ENCODE results near the gene LHCGR.

LHCGR gene

GRCh38 chr2:48755473-48755872, at the start of gene LHCGR:
TSS of gene LHCGR (minus strand) at chr2:48755724. CDS start at chr2:48755671, 53 bp downstream.
- Histone ChIP-seq H3K27ac (ENCODE audit: low read depth, low read length) (no peak within 1 kb of the TSS), H3K79me2 (ENCODE audit: insufficient read depth, low read length) (no peaks in the 10 kb centered on the region), H3K9ac (ENCODE audit: low read length) (no peak within 1 kb of the TSS), H4K20me1 (ENCODE audit: low read depth, low read length) (no peaks in the 10 kb centered on the region), H3K9me3 (ENCODE audit: insufficient read depth, low read length) (no peaks in the 10 kb centered on the region), H3K27me3 (ENCODE audit: low read length) (no peaks in the 10 kb centered on the region), H3K9me2 (replicated peaks; ENCODE audit: insufficient read depth, low read length) (no peaks in the 10 kb centered on the region), H3K4me2 (ENCODE audit: low read depth, low read length, poor library complexity, severe bottlenecking) (no peak within 1 kb of the TSS), H3K36me3 (ENCODE audit: low read length) (no peaks in the 10 kb centered on the region), H3K4me3 (ENCODE audit: insufficient read depth, low read length, poor library complexity, severe bottlenecking) (no peak within 1 kb of the TSS), H2AFZ (ENCODE audit: low read depth, low read length, severe bottlenecking) (no peak within 1 kb of the TSS), H3F3A (ENCODE audit: insufficient read depth) (no peaks in the 10 kb centered on the region)
- TF ChIP-seq CTCF (IDR thresholded peaks at IDR 0.05; ENCODE audit: insufficient read depth, low read length, poor library complexity, severe bottlenecking) (no peak), EZH2phosphoT487 (conservative IDR thresholded peaks at IDR 0.05; ENCODE audit: low read length) (no peak)

GRCh38 chr2:48799601-48800000, 44.1 kb upstream of the LHCGR start:
- no peaks in the 10 kb centered on the region for H3K9me2 ChIP-seq (replicated peaks; ENCODE audit: insufficient read depth, low read length)
- no peaks in the 10 kb centered on the region for H3K79me2 ChIP-seq (ENCODE audit: insufficient read depth, low read length)
- H3K9ac ChIP-seq (ENCODE audit: low read length), result no peak overlapping the region
- no peaks in the 10 kb centered on the region for H3K27me3 ChIP-seq (ENCODE audit: low read length)
- no peaks in the 10 kb centered on the region for H4K20me1 ChIP-seq (ENCODE audit: low read depth, low read length)
- H3F3A ChIP-seq (ENCODE audit: insufficient read depth), result no peaks in the 10 kb centered on the region
- no peak overlapping the region for H3K4me3 ChIP-seq (ENCODE audit: insufficient read depth, low read length, poor library complexity, severe bottlenecking)
- H2AFZ ChIP-seq (ENCODE audit: low read depth, low read length, severe bottlenecking), result no peak overlapping the region
- no peaks in the 10 kb centered on the region for H3K9me3 ChIP-seq (ENCODE audit: insufficient read depth, low read length)
- TF ChIP-seq CTCF (IDR thresholded peaks at IDR 0.05; ENCODE audit: insufficient read depth, low read length, poor library complexity, severe bottlenecking) (no peak), EZH2phosphoT487 (conservative IDR thresholded peaks at IDR 0.05; ENCODE audit: low read length) (no peak)
- H3K4me2 ChIP-seq (ENCODE audit: low read depth, low read length, poor library complexity, severe bottlenecking), result no peak overlapping the region
- no peak overlapping the region for H3K27ac ChIP-seq (ENCODE audit: low read depth, low read length)
- no peaks in the 10 kb centered on the region for H3K36me3 ChIP-seq (ENCODE audit: low read length)

- no peaks in the 10 kb centered on the region for H4K20me1 ChIP-seq (ENCODE audit: low read depth, low read length)
- H3K79me2 ChIP-seq (ENCODE audit: insufficient read depth, low read length), result no peaks in the 10 kb centered on the region
- H3K27me3 ChIP-seq (ENCODE audit: low read length), result no peaks in the 10 kb centered on the region
- H2AFZ ChIP-seq (ENCODE audit: low read depth, low read length, severe bottlenecking), result no peak overlapping the region
- H3F3A ChIP-seq (ENCODE audit: insufficient read depth), result no peaks in the 10 kb centered on the region
- no peaks in the 10 kb centered on the region for H3K9me3 ChIP-seq (ENCODE audit: insufficient read depth, low read length)
- H3K9me2 ChIP-seq (replicated peaks; ENCODE audit: insufficient read depth, low read length), result no peaks in the 10 kb centered on the region
- no peak overlapping the region for H3K4me2 ChIP-seq (ENCODE audit: low read depth, low read length, poor library complexity, severe bottlenecking)
- no peak overlapping the region for H3K9ac ChIP-seq (ENCODE audit: low read length)
- H3K27ac ChIP-seq (ENCODE audit: low read depth, low read length), result no peak overlapping the region
- H3K36me3 ChIP-seq (ENCODE audit: low read length), result no peaks in the 10 kb centered on the region
- no peak overlapping the region for H3K4me3 ChIP-seq (ENCODE audit: insufficient read depth, low read length, poor library complexity, severe bottlenecking)
- TF ChIP-seq CTCF (IDR thresholded peaks at IDR 0.05; ENCODE audit: insufficient read depth, low read length, poor library complexity, severe bottlenecking) (no peak), EZH2phosphoT487 (conservative IDR thresholded peaks at IDR 0.05; ENCODE audit: low read length) (no peak)
Measured at GRCh38 chr2:48795065-48795464, 39.5 kb upstream of the LHCGR start.
